KMS-11 (cell line): Measurements from ENCODE around the gene ADAM12.
"Not testable (repeated sequence)": the region's sequence is repeated elsewhere in the genome, so short reads cannot be mapped to it uniquely, and the experiment has no call there.

ENCODE experiments used
- H2AFZ ChIP-seq: fragments of 200-600 bp; sonication (generic); 2 replicates; pipeline ENCODE4 v1.6.1; 2016; ENCODE audit warnings: antibody characterized with exemption, mixed run types, low read depth
- H3K27ac ChIP-seq: fragments of 200-600 bp; sonication (generic); 2 replicates; pipeline ENCODE4 v1.6.1; 2016; ENCODE audit warnings: mild to moderate bottlenecking, mixed run types
- H3K27me3 ChIP-seq: fragments of 200-600 bp; sonication (generic); 2 replicates; pipeline ENCODE4 v1.6.1; 2017; ENCODE audit warnings: mild to moderate bottlenecking, low read depth, mixed run types, moderate library complexity; ENCODE audit not compliant: insufficient read depth
- H3K36me3 ChIP-seq: fragments of 200-600 bp; sonication (generic); 2 replicates; pipeline ENCODE4 v1.6.1; 2017; ENCODE audit warnings: mild to moderate bottlenecking, mixed run types; ENCODE audit not compliant: insufficient read depth
- H3K4me1 ChIP-seq: fragments of 200-600 bp; sonication (generic); 2 replicates; pipeline ENCODE4 v1.6.1; 2016; ENCODE audit warnings: mild to moderate bottlenecking, low read depth, mixed run types; ENCODE audit not compliant: poor library complexity, severe bottlenecking
- H3K4me2 ChIP-seq: fragments of 200-600 bp; sonication (generic); 2 replicates; pipeline ENCODE4 v1.7.0; 2016; ENCODE audit warnings: mild to moderate bottlenecking, mixed run types
- H3K4me3 ChIP-seq: fragments of 200-600 bp; sonication (generic); IDR thresholded peaks from 2 replicates; pipeline ENCODE4 v1.6.1; 2017; ENCODE audit warnings: low read depth, low read length, mixed read lengths; ENCODE audit not compliant: insufficient read depth
- H3K79me2 ChIP-seq: fragments of 200-600 bp; sonication (generic); 2 replicates; pipeline ENCODE4 v1.6.1; 2016; ENCODE audit warnings: low read depth, mixed run types; ENCODE audit not compliant: insufficient read depth
- H3K9ac ChIP-seq: fragments of 200-600 bp; sonication (generic); 2 replicates; pipeline ENCODE4 v1.6.1; 2016; ENCODE audit warnings: mild to moderate bottlenecking, mixed run types
- H4K20me1 ChIP-seq: fragments of 200-600 bp; sonication (generic); 2 replicates; pipeline ENCODE4 v1.6.1; 2016; ENCODE audit warnings: mild to moderate bottlenecking, mixed run types; ENCODE audit not compliant: insufficient read depth
- CTCF ChIP-seq: fragments of 200-600 bp; sonication (generic); conservative IDR thresholded peaks from 2 replicates; pipeline ENCODE4 v1.6.1; 2017; ENCODE audit warnings: low read depth, mild to moderate bottlenecking, antibody characterized with exemption, low read length, moderate library complexity, mixed read lengths

The ADAM12 gene

GRCh38 chr10:126049759-126050700 lies 338.2 kb downstream of the ADAM12 start:
- H3K9ac ChIP-seq, result no peak overlapping the region
- H3K4me1 ChIP-seq, result no peaks in the 10 kb centered on the region
- H3K79me2 ChIP-seq, result no peaks in the 10 kb centered on the region
- H3K36me3 ChIP-seq, result no peaks in the 10 kb centered on the region
- H3K4me3 ChIP-seq, result no peak overlapping the region
- H2AFZ ChIP-seq, result no peak overlapping the region
- H3K27me3 ChIP-seq, result no peaks in the 10 kb centered on the region
- H3K4me2 ChIP-seq, result no peak overlapping the region
- H3K27ac ChIP-seq, result no peak overlapping the region
- no peaks in the 10 kb centered on the region for H4K20me1 ChIP-seq
- no peak for TF ChIP-seq CTCF

- H3K4me2 ChIP-seq, H3K79me2 ChIP-seq, H3K27ac ChIP-seq, H3K36me3 ChIP-seq, H3K9ac ChIP-seq, H3K4me1 ChIP-seq, H4K20me1 ChIP-seq, H3K4me3 ChIP-seq, H2AFZ ChIP-seq, H3K27me3 ChIP-seq: not testable (repeated sequence)
These were observed 340.5 kb downstream of the ADAM12 start for GRCh38 chr10:126047749-126048148.

GRCh38 chr10:126046831-126047230 lies 341.4 kb downstream of the ADAM12 start:
- Histone ChIP-seq H4K20me1 (no peaks in the 10 kb centered on the region), H3K36me3 (no peaks in the 10 kb centered on the region), H3K4me2 (no peak overlapping the region), H3K4me1 (no peaks in the 10 kb centered on the region), H3K9ac (no peak overlapping the region), H3K27me3 (no peaks in the 10 kb centered on the region), H3K4me3 (no peak overlapping the region), H3K79me2 (no peaks in the 10 kb centered on the region), H2AFZ (no peak overlapping the region), H3K27ac (no peak overlapping the region)
- TF ChIP-seq CTCF, result no peak

GRCh38 chr10:126045861-126046260 lies 342.4 kb downstream of the ADAM12 start:
- no peak overlapping the region for H3K9ac ChIP-seq
- H3K36me3 ChIP-seq, result no peaks in the 10 kb centered on the region
- no peak overlapping the region for H3K4me3 ChIP-seq
- no peaks in the 10 kb centered on the region for H3K27me3 ChIP-seq
- H3K27ac ChIP-seq, result no peak overlapping the region
- no peak for TF ChIP-seq CTCF
- H3K79me2 ChIP-seq, result no peaks in the 10 kb centered on the region
- no peaks in the 10 kb centered on the region for H4K20me1 ChIP-seq
- H3K4me1 ChIP-seq, result no peaks in the 10 kb centered on the region
- no peak overlapping the region for H3K4me2 ChIP-seq
- no peak overlapping the region for H2AFZ ChIP-seq

GRCh38 chr10:126043389-126043788 lies 344.9 kb downstream of the ADAM12 start:
- H3K27ac ChIP-seq, result no peak overlapping the region
- H2AFZ ChIP-seq, result no peak overlapping the region
- H3K36me3 ChIP-seq, result no peaks in the 10 kb centered on the region
- no peaks in the 10 kb centered on the region for H3K27me3 ChIP-seq
- H3K79me2 ChIP-seq, result no peaks in the 10 kb centered on the region
- H3K4me1 ChIP-seq, result no peaks in the 10 kb centered on the region
- no peaks in the 10 kb centered on the region for H4K20me1 ChIP-seq
- no peak overlapping the region for H3K4me3 ChIP-seq
- TF ChIP-seq CTCF, result no peak
- H3K4me2 ChIP-seq, result no peak overlapping the region
- no peak overlapping the region for H3K9ac ChIP-seq
